Tibial nerve (tissue), 4 donors: Measurements from ENCODE around the gene RAP1GAP.

Experiments used
- CTCF ChIP-seq, 5 experiments: fragments of 200-600 bp in 3 of 5; fragments of 450-650 bp in 2 of 5; sonication (generic) in 3 of 5; IDR thresholded peaks; one replicate each; pipeline ENCODE4 v1.5.1; 2016 to 2019; ENCODE audit warnings: antibody characterized with exemption in 5 of 5, mild to moderate bottlenecking in 3 of 5, moderate library complexity in 2 of 5
- EP300 ChIP-seq, 2 donors: sonication (generic); formaldehyde crosslinking; IDR thresholded peaks; one replicate each; pipeline ENCODE4 v1.6.1; 2017; ENCODE audit warnings: antibody characterized with exemption in 2 of 2, mild to moderate bottlenecking in 1 of 2
- POLR2A ChIP-seq, 2 donors: fragments of 450-650 bp; IDR thresholded peaks; one replicate each; pipeline ENCODE4 v1.6.1; 2017; ENCODE audit warnings: antibody characterized with exemption in 2 of 2, mild to moderate bottlenecking in 2 of 2, moderate library complexity in 2 of 2

DNA sequence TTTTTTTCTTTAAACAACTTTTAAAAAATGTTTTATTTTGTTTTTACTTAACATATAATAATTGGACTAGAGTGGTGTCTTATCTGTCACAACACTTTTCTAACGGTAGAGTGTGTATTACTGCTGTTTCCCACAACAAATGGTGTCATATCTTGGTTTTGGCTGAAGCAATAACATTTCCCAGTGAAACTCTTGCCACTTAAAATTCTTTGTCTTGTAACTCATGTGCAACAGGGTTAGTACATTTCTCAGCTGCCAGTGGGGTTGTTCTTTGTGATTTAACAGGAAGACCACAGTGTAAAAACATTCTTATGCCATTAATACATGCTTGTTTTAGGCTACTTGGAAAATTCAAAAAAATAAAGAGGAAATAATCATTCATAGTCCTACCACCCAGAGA is 116.4 kb downstream of the RAP1GAP start:
- TF ChIP-seq CTCF (IDR thresholded peaks at IDR 0.05): no peak
- TF ChIP-seq POLR2A (IDR thresholded peaks at IDR 0.05): no peak
- TF ChIP-seq EP300 (IDR thresholded peaks at IDR 0.05): no peak
